ENCODE data around the gene CNIH3. TPM values are rescaled to one million over a fixed set of nuclear protein-coding genes. Genes with fewer than 3 reads are reported as not detected.
A peak's percentile ranks its signal among the peaks of the same experiment; 100 is the strongest.

Gene CNIH3
- polyA plus RNA-seq, 10 donors: 1.8 to 4.2 (median 2.5) TPM

DNA sequence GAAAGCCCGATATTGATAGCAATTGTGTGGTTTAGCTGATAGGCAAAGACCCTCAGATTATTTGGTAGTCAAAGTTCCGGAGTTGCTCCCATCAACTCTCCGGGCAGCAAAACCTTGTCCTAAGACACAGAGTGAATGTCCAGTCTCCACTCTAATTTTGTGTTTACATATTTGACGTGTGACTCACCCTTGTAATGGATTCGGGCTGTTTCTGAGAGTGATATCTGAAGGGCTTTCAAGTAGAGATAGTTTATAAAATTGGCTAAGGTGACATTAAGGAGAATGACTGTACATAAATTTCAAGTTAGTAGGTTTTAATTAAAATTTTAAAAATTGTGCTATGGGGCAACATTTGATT, 154.2 kb downstream of the CNIH3 start:
- DNase-seq: no peak

DNA sequence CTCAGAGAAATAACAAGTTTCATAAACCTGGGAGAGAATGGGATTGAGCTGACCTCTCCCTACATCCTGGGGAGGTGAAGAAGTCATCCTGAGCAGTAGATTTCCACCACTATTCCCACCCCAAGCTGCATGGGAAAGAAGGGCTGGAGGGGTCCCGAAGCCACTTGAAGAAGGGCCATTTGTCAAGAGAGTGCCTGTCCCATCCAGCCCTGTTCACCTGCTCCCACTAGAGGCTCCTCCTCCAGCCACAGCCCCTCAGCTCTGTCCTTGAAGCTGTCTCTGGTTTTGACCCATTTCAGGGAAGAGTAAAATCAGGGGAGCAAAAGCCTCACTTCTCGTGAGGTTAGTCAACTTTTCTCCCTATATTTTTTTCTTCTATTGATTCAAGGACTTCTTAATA, 157.5 kb downstream of the CNIH3 start:
- no peak for DNase-seq

DNA sequence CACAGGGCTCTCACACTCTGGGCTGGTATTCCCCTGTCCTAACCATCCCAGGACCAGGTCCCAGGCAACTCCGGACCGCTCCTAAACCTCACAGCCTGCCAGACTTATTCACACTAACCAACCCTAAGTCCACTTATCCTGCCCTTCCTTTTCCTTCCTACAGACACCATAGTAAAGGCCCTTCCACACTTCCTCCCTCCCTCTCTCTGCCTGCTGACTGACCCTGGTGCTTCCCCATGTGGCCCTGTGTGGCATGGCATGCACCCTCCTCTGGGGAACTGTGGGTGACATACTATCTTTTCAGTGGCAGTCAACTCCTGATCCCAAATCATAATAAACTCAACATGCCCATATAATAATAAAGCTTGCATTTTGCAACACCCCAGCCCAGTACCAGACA, 158.3 kb downstream of the CNIH3 start:
- DNase-seq: no peak

DNA sequence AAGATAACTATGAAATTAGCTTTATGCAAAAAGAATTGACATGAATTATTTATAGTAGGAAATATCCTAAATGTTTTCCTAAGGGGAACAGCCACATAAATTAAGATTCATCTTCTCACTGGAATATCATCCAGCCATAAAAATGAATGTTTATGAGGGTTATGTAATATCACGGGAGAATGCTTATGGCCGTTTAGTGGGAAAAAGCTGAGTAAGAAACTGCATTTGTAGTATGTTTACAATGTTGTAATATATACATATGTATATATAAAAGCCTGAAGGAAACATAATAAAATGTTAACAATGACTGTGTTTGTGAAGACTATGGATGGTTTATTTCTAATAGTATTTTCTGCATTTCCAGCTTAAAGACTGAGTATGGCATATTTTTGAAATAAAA, 161.1 kb downstream of the CNIH3 start:
- no peak for DNase-seq

DNA sequence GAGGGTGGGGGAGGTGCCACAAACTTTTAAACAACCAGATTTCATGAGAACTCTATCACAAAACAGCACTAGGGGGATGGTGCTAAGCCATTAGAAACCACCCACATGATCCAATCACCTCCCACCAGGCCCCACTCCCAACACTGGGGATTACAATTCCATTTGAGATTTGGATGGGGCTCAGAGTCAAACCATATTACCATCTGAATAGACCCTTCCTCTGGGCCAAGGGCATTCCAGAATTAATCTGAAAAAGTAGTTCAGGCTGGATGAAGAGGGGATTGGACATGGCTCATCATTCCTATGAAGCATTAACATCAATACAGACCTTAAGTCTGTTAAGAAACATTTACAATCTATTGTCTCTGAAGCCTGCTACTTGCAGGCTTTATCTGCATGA, 163.4 kb downstream of the CNIH3 start:
- no peak for DNase-seq

DNA sequence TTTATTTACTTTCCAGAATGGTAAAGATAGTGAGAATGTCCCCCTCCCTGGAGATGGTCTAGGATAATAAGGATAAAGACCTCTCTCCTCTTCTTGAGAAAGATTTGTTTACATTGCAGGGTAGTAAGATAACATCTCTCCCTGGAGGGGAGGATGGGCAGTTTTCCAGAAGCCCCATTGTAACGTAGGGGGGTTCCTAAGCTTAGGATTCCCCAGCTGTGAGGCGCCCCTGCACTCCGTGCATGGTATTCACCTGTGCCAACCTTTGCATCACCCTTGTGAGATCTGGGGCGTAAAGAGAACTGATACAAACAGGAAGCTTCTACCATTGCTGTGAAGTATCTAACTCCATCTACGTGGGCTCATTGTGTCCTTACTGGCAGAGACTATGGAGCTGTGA, 164.6 kb downstream of the CNIH3 start:
- DNase-seq: no peak

DNA sequence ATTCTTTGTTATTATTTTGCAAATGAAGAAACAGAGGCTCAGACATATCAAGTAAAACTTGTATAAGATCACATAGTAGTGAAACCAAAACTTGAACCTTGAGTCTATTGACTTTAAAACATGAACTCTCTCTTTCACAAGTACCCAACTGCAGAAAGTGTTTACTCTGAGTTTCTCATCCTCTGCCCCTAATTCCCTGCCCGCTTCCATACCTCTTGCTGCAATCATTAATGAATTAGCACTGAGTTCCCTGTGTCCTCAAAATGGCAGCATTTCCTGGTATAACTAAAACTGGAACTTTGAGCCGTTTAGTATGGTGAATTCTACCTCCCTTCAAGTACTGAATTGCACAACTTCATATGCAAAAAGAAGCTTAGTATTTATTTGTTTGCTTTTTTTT, 165.7 kb downstream of the CNIH3 start:
- no peak for DNase-seq

DNA sequence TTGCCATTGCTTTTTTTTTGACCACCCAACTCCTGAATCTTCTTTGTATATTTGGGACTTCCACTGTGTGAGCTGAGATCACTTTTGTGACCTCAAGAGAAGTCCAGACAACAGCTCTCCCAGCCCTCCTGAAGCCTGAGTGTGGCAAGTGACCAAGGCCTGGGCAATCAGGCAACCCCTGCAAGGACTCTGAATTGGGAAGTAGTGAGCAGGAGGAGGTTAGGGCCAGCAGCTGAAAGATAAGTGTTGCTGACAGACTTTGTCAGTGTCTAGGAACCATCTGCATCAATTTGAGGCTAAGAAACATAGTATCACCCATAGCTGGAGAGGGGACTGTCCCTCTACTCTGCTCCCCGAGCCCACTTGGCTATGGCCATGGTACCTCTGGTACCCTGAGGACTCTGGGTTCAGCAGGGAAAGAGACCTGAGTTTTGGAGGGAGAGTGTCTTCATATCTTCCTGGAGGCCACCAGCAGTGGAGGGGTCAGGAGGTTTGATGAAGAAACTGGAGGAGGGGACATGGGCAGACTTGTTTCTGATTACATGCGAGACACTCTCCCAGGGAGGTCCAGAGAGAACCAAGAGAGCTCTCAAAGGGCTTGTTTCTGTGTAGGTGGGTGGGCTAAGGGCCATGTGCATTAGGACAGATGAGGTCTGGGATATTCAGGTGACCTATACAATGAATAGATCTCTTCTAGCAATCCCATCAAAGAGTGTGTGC, 166.3 kb downstream of the CNIH3 start:
- no peak for DNase-seq

DNA sequence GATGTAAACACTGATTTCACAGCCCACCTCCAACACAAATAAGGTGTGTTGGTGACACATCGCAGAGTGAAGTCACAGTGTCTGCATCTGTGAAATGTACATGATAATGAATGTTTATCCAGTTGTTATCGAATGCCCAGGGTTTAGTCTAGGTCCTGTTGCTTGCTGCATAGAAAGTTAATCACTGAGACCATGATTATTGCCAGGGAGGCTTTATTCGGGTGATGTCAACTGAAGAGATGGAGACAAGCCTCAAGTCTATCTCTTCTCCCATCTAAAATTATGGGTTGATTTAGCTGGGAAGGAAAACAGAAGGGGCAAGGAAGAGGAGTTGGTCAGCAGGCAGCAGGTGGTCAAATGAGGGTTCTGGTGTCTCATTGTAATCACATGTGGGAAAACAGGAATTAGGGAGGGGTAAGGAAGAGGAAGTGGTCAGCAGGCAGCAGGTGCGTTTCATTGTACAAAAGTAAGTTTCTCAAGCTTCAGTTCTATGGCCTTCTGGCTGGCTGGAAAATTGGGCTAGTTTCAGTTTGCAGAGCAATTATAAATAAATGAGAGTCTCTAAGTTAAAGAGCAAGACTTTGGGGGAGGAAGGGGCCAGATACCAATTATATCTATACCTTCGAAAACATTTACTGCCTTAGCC, 167.0 kb downstream of the CNIH3 start:
- no peak for DNase-seq

DNA sequence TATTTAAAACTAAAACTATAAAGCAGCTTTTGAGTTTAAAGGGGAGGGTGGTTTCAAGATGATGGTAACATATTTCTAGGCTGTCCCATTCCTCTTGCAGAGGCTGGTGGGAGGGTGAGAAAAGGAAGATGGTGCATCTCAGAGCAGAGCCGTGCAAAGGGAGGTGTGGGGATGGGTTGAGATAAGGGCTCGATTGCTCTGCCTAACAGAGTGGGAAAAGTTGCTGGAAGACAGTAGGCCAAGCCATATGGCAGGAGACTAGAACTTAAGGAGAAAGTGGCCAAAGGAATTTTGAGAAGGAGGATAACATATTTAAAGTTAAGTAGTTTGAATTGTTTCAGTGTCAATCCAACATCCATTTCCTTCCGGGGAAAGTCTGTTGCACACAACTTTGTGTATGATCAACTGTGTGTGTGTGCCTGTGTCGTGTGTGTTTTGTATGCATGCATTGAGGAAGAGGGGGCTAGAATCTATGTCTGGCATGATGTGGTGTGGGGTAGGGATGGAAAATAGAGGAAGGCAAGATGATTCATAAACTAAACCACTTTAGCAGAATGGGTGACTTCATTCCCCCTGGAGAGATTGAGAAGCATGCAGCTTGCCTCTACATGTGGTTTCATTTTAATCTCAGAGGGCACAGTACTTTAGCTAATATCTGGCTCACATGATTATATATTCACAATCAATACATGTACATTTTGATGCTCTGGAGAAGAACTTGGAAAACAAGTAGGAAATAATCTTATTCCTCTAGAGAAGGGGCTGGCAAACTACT, 168.3 kb downstream of the CNIH3 start:
- peak in 1 of 3 donors; percentile 46 for DNase-seq

DNA sequence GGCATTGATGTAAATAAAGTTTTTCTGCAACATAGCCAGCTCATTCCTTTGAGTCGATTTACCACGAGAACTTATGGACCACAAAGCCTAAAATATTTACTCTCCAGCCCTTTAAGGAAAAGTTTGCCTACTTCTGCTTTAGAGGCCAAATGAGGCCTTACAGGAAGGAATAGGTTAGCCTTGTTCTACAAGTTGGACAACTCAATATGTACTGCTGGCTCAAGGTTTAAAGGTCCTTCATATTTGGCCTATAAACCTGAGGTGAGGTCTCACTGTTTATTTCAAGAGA, 168.9 kb downstream of the CNIH3 start:
- DNase-seq: peak in 1 of 3 donors; percentile 17

DNA sequence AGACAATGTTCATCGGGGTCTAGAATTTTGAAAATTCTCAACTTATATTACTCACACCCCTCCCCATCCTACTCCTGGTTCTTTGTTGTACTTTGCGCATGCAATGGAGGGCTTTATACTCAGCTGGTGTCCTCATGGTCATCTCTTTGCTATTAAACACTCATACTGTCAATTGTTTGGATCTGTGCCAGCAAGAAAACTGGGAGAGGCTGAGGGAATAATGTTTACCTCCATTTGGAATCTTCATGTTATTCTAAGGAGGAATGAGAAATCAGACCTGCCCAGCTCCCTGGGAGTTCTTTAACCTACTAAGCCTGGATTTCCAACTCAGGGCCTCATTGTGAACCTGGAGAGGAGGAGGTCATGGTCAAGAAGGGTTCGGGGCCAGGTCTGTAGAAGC, 169.5 kb downstream of the CNIH3 start:
- no peak for DNase-seq

DNA sequence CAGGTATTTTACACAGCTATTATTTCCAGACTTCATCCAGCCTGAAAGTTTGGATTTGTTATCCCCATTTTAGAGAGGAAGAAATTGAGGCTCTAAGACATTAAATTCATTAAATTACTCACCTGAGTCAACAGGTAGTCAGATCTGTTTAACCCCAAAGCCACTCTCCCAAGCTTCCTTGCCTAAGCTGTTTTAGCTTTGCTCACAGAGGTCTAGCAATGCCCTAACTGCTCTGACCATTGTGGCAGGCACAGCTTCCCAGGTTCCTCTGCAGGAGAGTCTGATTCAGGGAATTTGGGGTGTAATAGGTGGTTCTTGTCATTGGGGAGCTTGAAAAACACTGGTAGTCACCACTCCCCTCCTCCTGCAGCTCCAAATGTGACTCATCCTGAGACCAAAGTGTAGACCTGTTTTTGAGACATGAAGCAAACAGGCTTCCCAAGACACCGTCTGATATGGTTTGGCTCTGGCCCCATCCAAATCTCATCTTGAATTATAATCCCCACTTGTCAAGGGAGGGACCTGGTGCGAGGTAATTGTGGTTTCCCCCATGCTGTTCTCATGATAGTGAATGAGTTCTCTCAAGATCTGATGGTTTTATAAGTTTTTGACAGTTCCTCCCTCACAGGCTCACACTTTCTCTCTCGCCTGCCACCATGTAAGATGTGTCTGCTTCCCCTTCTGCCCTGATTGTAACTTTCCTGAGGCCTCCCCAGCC, 170.6 kb downstream of the CNIH3 start:
- DNase-seq: peak in 1 of 3 donors; percentile 31

DNA sequence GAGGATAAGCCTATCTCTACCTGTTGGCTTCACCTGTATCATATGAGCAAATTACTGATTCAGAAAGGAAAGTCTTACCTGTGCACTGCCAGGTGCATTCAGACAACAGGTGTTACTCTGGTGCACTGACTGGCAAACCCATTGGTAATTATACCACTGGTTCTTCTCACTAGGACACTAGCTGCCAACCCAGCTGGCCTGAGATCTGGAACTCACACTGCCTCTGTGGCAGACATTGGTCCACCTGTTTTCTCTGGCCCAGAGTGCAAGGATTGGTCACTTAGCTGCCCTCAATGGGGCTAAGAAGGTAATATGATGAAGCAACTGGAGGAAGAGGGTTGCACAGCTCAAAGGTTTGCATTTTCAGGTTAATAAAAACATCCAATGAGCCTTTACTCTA, 173.2 kb downstream of the CNIH3 start:
- no peak for DNase-seq

Other genes starting within 250 kb of the CNIH3 start
- 10 to 100 TPM; 57.6 to 77.5 (median 69.2) TPM for gene WDR26, start 181.5 kb upstream of the CNIH3 start, polyA plus RNA-seq (ENCODE audit: insufficient read length in 10 of 10)